Body of pancreas (tissue), 4 donors: ENCODE results near the gene PKLR.

Source experiments
- CTCF ChIP-seq, 7 experiments: fragments of 450-650 bp in 4 of 7; fragments of 200-600 bp in 3 of 7; sonication (generic) in 3 of 7; IDR thresholded peaks; one replicate each; pipeline ENCODE4 v1.5.1; 2016 to 2019; ENCODE audit warnings: antibody characterized with exemption in 7 of 7
- POLR2A ChIP-seq, 3 donors: fragments of 450-650 bp; IDR thresholded peaks; one replicate each; pipeline ENCODE4 v1.6.1; 2016; ENCODE audit warnings: antibody characterized with exemption in 3 of 3, mild to moderate bottlenecking in 2 of 3

GRCh38 chr1:155253208-155253607 lies 48.0 kb downstream of the PKLR start:
- no peak for TF ChIP-seq CTCF (IDR thresholded peaks at IDR 0.05)
- TF ChIP-seq POLR2A (IDR thresholded peaks at IDR 0.05): no peak
